ENCODE data around the gene C2orf78. TPM values are rescaled to one million over a fixed set of nuclear protein-coding genes. Genes with fewer than 3 reads are reported as not detected.

Gene C2orf78
- total RNA-seq, 2 donors from 2014 or later: not detected

- peak in 1 of 3 donors; percentile 10 for TF ChIP-seq POLR2A (IDR thresholded peaks at IDR 0.05)
- TF ChIP-seq CTCF (IDR thresholded peaks at IDR 0.05): no peak
- Histone ChIP-seq H3K27me3 (no peaks in the 10 kb centered on the region), H3K4me1 (peaks cover 26% of the 10 kb centered on the region), H3K4me3 (no peak overlapping the region), H3K9me3 (no peaks in the 10 kb centered on the region), H3K36me3 (replicated peaks in 1 of 2; ENCODE audit: insufficient read depth in 1 of 2, low read depth in 2 of 2) (no peaks in the 10 kb centered on the region), H3K27ac (no peak overlapping the region)
- no peak for DNase-seq
- intact Hi-C loops (cut with DNase I): no loop called here
- ATAC-seq: no peak
Measured at GRCh38 chr2:73832930-73833329, 48.9 kb downstream of the C2orf78 start.

- WGBS, 2 donors: 81 to 93% methylated on average over 15 to 16 of the region's 17 CpGs
- no peaks in the 10 kb centered on the region for H3K9me3 ChIP-seq
- DNase-seq (peak in 1 of 4 donors; percentile 15), ATAC-seq (no peak)
- intact Hi-C loops (cut with DNase I): no loop called here
- no peak overlapping the region for H3K27ac ChIP-seq
- no peaks in the 10 kb centered on the region for H3K36me3 ChIP-seq (replicated peaks in 1 of 2; ENCODE audit: insufficient read depth in 1 of 2, low read depth in 2 of 2)
- TF ChIP-seq POLR2A (IDR thresholded peaks at IDR 0.05): no peak
- H3K4me3 ChIP-seq: no peak overlapping the region
- H3K4me1 ChIP-seq: peaks cover 2% of the 10 kb centered on the region
- no peaks in the 10 kb centered on the region for H3K27me3 ChIP-seq
Measured at GRCh38 chr2:73836141-73836943, 52.4 kb downstream of the C2orf78 start.

GRCh38 chr2:73837847-73838585, 54.0 kb downstream of the C2orf78 start:
- no peaks in the 10 kb centered on the region for H3K9me3 ChIP-seq
- ATAC-seq (no peak), DNase-seq (no peak)
- no peaks in the 10 kb centered on the region for H3K36me3 ChIP-seq (replicated peaks in 1 of 2; ENCODE audit: insufficient read depth in 1 of 2, low read depth in 2 of 2)
- 73 to 79% methylated on average over 4 of the region's 4 CpGs for WGBS, 2 donors
- H3K27me3 ChIP-seq: no peaks in the 10 kb centered on the region
- intact Hi-C loops (cut with DNase I): no loop called here
- H3K4me3 ChIP-seq: no peak overlapping the region
- peaks cover 18% of the 10 kb centered on the region for H3K4me1 ChIP-seq
- H3K27ac ChIP-seq: no peak overlapping the region
- TF ChIP-seq POLR2A (IDR thresholded peaks at IDR 0.05) (no peak), CTCF (IDR thresholded peaks at IDR 0.05) (no peak)

- no peak overlapping the region for H3K27ac ChIP-seq
- no peak for ATAC-seq
Measured at GRCh38 chr2:73838889-73839534, 55.0 kb downstream of the C2orf78 start.

More at GRCh38 chr2:73838889-73839534, 55.0 kb downstream of the C2orf78 start:
- H3K9me3 ChIP-seq: no peaks in the 10 kb centered on the region
- no peak for TF ChIP-seq POLR2A (IDR thresholded peaks at IDR 0.05)
- no peak for TF ChIP-seq CTCF (IDR thresholded peaks at IDR 0.05)
- no peaks in the 10 kb centered on the region for H3K36me3 ChIP-seq (replicated peaks in 1 of 2; ENCODE audit: insufficient read depth in 1 of 2, low read depth in 2 of 2)
- H3K27me3 ChIP-seq: no peaks in the 10 kb centered on the region
- intact Hi-C loops (cut with DNase I): no loop called here
- DNase-seq: no peak
- H3K4me1 ChIP-seq: peaks cover 18% of the 10 kb centered on the region
- WGBS, 2 donors: 57 to 61% methylated on average over 2 of the region's 2 CpGs
- no peak overlapping the region for H3K4me3 ChIP-seq
